HepG2 (cell line): ENCODE measurements around the gene CHRM2. TPM values are rescaled to one million over a fixed set of nuclear protein-coding genes. Genes with fewer than 3 reads are reported as not detected.

Experiments
- ATAC-seq: fragments of 200-7000 bp; cut with Tn5 transposase; 3 replicates; pipeline ENCODE4 v1.9.1; 2020; ENCODE audit warnings: mild to moderate bottlenecking, moderate library complexity
- BruUV-seq: library from RNA; stranded (reverse); fragments of 400-500 nt; replicated peaks from 2 replicates; lab custom pipeline; 2021; lab: Mats Ljungman, UMichigan
- CTCF ChIA-PET: fragments of 300-600 bp; formaldehyde crosslinking; extraction: SDS; loops from one replicate; lab custom pipeline; 2021; ENCODE audit warnings: low total read pairs, inconsistent platforms, low intra/inter-chr PET ratio; lab: Yijun Ruan, JAX
- POLR2A ChIA-PET: fragments of 350-600 bp; sonication (Branson Sonifier 250); formaldehyde crosslinking; loops from one replicate; lab custom pipeline; 2020; ENCODE audit warnings: antibody characterized with exemption, inconsistent platforms; lab: Yijun Ruan, JAX
- DNase-seq: peaks from one replicate; pipeline ENCODE4 v3.0.0-alpha.2; 2015; ENCODE audit warnings: low spot score
- FAIRE-seq: peaks from 3 replicates; lab custom pipeline; 2011; peaks lifted over from hg19 to GRCh38; lab: Jason Lieb, UNC
- H2AFZ ChIP-seq: one replicate; pipeline ENCODE4 v1.6.1; 2011; ENCODE audit warnings: low read length, inconsistent platforms
- H3K27ac ChIP-seq: fragments of 300-600 bp; 3 replicates; pipeline ENCODE4 v1.8.0; 2011; ENCODE audit warnings: mixed run types, mild to moderate bottlenecking, mixed read lengths, low read length, inconsistent platforms; ENCODE audit not compliant: insufficient read depth; ENCODE audit errors: extremely low read length
- H3K27me3 ChIP-seq, 2 experiments: fragments of 200-600 bp in 1 of 2; 2 replicates in 1 of 2; 3 replicates in 1 of 2; pipeline versions ENCODE4 v1.6.0 to v1.8.0; 2011; ENCODE audit warnings: low read length in 2 of 2, mild to moderate bottlenecking in 2 of 2, moderate library complexity in 2 of 2, inconsistent platforms in 1 of 2; ENCODE audit not compliant: insufficient read depth in 2 of 2, control insufficient read depth in 1 of 2
- H3K36me3 ChIP-seq, 2 experiments: fragments of 200-600 bp in 1 of 2; replicated peaks in 1 of 2; 2 replicates in 1 of 2; 3 replicates in 1 of 2; pipeline versions ENCODE4 v1.5.1 to v1.8.0; 2011; ENCODE audit warnings: low read length in 2 of 2, inconsistent platforms in 1 of 2; ENCODE audit not compliant: insufficient read depth in 2 of 2, control insufficient read depth in 1 of 2
- H3K4me1 ChIP-seq: 2 replicates; pipeline ENCODE4 v1.5.1; 2012; ENCODE audit warnings: low read length, inconsistent platforms; ENCODE audit not compliant: insufficient read depth
- H3K4me2 ChIP-seq: 2 replicates; pipeline ENCODE4 v1.6.0; 2011; ENCODE audit warnings: low read depth, low read length, inconsistent platforms
- H3K4me3 ChIP-seq, 3 experiments: fragments of 200-600 bp in 1 of 3; sonication (generic), shearing (Covaris generic) in 1 of 3; replicated peaks in 1 of 3; 2 replicates each; pipeline ENCODE4 v1.5.1; 2011 to 2016; ENCODE audit warnings: low read length in 3 of 3, inconsistent platforms in 2 of 3, low read depth in 2 of 3, mild to moderate bottlenecking in 2 of 3, control low read depth in 1 of 3, mixed read lengths in 1 of 3; ENCODE audit not compliant: insufficient read depth in 1 of 3
- H3K79me2 ChIP-seq: one replicate; pipeline ENCODE4 v1.6.1; 2011; ENCODE audit warnings: low read length, inconsistent platforms; ENCODE audit not compliant: insufficient read depth
- H3K9ac ChIP-seq: 2 replicates; pipeline ENCODE4 v1.6.0; 2011; ENCODE audit warnings: mild to moderate bottlenecking, low read depth, low read length, inconsistent platforms; ENCODE audit not compliant: insufficient read depth
- H3K9me3 ChIP-seq: 2 replicates; pipeline ENCODE4 v1.5.1; 2012; ENCODE audit warnings: mild to moderate bottlenecking, low read length
- H4K20me1 ChIP-seq: 2 replicates; pipeline ENCODE4 v1.6.0; 2011; ENCODE audit warnings: inconsistent platforms, mild to moderate bottlenecking, low read length, moderate library complexity; ENCODE audit not compliant: insufficient read depth
- FOXM1 ChIP-seq: sonication (generic); formaldehyde crosslinking; IDR thresholded peaks from 2 replicates; pipeline ENCODE4 v1.5.0; 2020; ENCODE audit warnings: missing genetic modification reagents
- MIER2 ChIP-seq: IDR thresholded peaks from 2 replicates; pipeline ENCODE4 v1.6.1; 2016; ENCODE audit warnings: missing biosample characterization, missing genetic modification reagents
- MIXL1 ChIP-seq: IDR thresholded peaks from 2 replicates; pipeline ENCODE4 v1.6.1; 2016
- SP5 ChIP-seq: IDR thresholded peaks from 2 replicates; pipeline ENCODE4 v1.6.1; 2016; ENCODE audit warnings: low read depth, borderline replicate concordance
- ZFP36 ChIP-seq: fragments of 150-350 bp; IDR thresholded peaks from 2 replicates; pipeline ENCODE4 v1.6.1; 2018; ENCODE audit warnings: borderline replicate concordance, low read length, low read depth; ENCODE audit not compliant: partially characterized antibody
- ZFY ChIP-seq: sonication (generic); formaldehyde crosslinking; IDR thresholded peaks from 2 replicates; pipeline ENCODE4 v1.4.0; 2020; ENCODE audit warnings: missing genetic modification reagents
- ZNF282 ChIP-seq: fragments of 450-650 bp; IDR thresholded peaks from 2 replicates; pipeline ENCODE4 v1.6.1; 2018; ENCODE audit not compliant: partially characterized antibody
- ZNF891 ChIP-seq: sonication (generic); formaldehyde crosslinking; IDR thresholded peaks from 2 replicates; pipeline ENCODE4 v1.5.0; 2020; ENCODE audit warnings: mild to moderate bottlenecking, missing genetic modification reagents
- ZSCAN9 ChIP-seq: IDR thresholded peaks from 2 replicates; pipeline ENCODE4 v1.6.1; 2016; ENCODE audit warnings: borderline replicate concordance
- WGBS: methylation state at CpG from one replicate; pipeline ENCODE4 v1.1.6; 2017; ENCODE audit warnings: low lambda C conversion rate; 5-methylcytosine and 5-hydroxymethylcytosine counted together
- in situ Hi-C: cut with HindIII; loops from 2 replicates; pipeline ENCODE4 v1.10.0; 2017; ENCODE audit warnings: low pct_unique_long_range_greater_than_20kb; ENCODE audit not compliant: extremely low pct_ligation_motif_present
- intact Hi-C: fragments of 100-400 bp; cut with micrococcal nuclease; formaldehyde crosslinking; loops from one replicate; pipeline ENCODE4 v1.10.0; 2022; ENCODE audit not compliant: unreplicated experiment
- polyA plus RNA-seq, 8 experiments: library from polyadenylated mRNA; depleted of rRNA in 3 of 8; stranded (reverse) in 7 of 8; unstranded in 1 of 8; fragments of >200 nt; fragmentation: Illumina TruSeq in 4 of 8; extraction: Trizol in 4 of 8; gene quantifications; 2 replicates each; pipeline versions ENCODE4 v1.2.1 to v1.2.3, GENCODE V29; 2011 to 2016; ENCODE audit warnings: low read depth in 4 of 8, missing spikeins in 1 of 8, mixed read lengths in 1 of 8; ENCODE audit not compliant: insufficient read depth in 1 of 8
- total RNA-seq, 5 experiments: library from RNA; depleted of rRNA; stranded (reverse); fragments of >200 nt; fragmentation: Illumina TruSeq; extraction: Trizol; gene quantifications; 2 replicates each; pipeline ENCODE4 v1.2.3, GENCODE V29; 2016; ENCODE audit warnings: low read depth in 1 of 5
- TF ChIP-seq, protein P1 (sequence below), 2 experiments: IDR thresholded peaks; 2 replicates each; pipeline ENCODE4 v1.6.1; 2011 to 2012; ENCODE audit warnings: low read length in 2 of 2, borderline replicate concordance in 1 of 2, low read depth in 1 of 2, mild to moderate bottlenecking in 1 of 2, moderate library complexity in 1 of 2
- TF ChIP-seq, protein P2 (sequence below): IDR thresholded peaks from 2 replicates; pipeline ENCODE4 v1.6.1; 2016
- TF ChIP-seq, protein P3 (sequence below): sonication (generic); formaldehyde crosslinking; IDR thresholded peaks from 2 replicates; pipeline ENCODE4 v1.5.0; 2020; ENCODE audit warnings: mild to moderate bottlenecking, missing genetic modification reagents
- TF ChIP-seq, protein P4 (sequence below): sonication (generic); formaldehyde crosslinking; IDR thresholded peaks from 2 replicates; pipeline ENCODE4 v1.5.0; 2020; ENCODE audit warnings: missing genetic modification reagents
- TF ChIP-seq, protein P5 (sequence below): IDR thresholded peaks from 2 replicates; pipeline ENCODE4 v1.6.1; 2016; ENCODE audit warnings: mild to moderate bottlenecking

The CHRM2 gene
- total and polyA plus RNA-seq, 2 of the 13 experiments (the other 11 are each of a cell fraction or from before 2014, with no cell fraction given): not detected

DNA sequence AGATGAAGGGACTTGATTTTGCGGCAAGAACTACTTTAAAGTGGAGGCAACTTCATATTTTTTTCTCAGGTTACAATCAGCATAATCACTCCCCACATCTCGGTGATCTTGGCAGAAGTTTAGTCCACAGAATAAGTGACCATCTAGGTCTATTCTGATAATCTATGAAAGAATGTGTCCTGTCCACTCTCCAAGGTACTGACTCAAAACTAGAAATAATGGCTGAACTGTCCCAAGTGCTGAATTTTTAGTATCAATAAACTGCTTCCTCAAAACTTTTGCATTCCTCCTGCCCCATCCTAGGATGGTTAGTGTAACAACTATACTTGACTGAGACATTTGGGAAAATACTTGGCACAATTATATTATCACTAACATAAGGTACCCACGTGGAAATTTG lies 10.9 kb upstream of the CHRM2 start:
- FAIRE-seq: no peak
- no peak overlapping the region for H3K27ac ChIP-seq
- H3K4me3 ChIP-seq: no peak overlapping the region
- no peak overlapping the region for H2AFZ ChIP-seq
- H4K20me1 ChIP-seq: no peaks in the 10 kb centered on the region
- no peaks in the 10 kb centered on the region for H3K9me3 ChIP-seq
- CTCF ChIA-PET: no interaction called here
- intact Hi-C loops: no loop called here
- no peaks in the 10 kb centered on the region for H3K36me3 ChIP-seq
- no peaks in the 10 kb centered on the region for H3K79me2 ChIP-seq
- POLR2A ChIA-PET: no interaction called here
- no peak overlapping the region for H3K4me2 ChIP-seq
- WGBS: 19% methylated on average over 3 of the region's 3 CpGs
- no peak for DNase-seq
- in situ Hi-C loops: no loop called here
- no peak for ATAC-seq
- H3K27me3 ChIP-seq: no peaks in the 10 kb centered on the region
- H3K9ac ChIP-seq: no peak overlapping the region
- H3K4me1 ChIP-seq: no peaks in the 10 kb centered on the region
- BruUV-seq: no TSS peak
- TF ChIP-seq, protein P1, sequence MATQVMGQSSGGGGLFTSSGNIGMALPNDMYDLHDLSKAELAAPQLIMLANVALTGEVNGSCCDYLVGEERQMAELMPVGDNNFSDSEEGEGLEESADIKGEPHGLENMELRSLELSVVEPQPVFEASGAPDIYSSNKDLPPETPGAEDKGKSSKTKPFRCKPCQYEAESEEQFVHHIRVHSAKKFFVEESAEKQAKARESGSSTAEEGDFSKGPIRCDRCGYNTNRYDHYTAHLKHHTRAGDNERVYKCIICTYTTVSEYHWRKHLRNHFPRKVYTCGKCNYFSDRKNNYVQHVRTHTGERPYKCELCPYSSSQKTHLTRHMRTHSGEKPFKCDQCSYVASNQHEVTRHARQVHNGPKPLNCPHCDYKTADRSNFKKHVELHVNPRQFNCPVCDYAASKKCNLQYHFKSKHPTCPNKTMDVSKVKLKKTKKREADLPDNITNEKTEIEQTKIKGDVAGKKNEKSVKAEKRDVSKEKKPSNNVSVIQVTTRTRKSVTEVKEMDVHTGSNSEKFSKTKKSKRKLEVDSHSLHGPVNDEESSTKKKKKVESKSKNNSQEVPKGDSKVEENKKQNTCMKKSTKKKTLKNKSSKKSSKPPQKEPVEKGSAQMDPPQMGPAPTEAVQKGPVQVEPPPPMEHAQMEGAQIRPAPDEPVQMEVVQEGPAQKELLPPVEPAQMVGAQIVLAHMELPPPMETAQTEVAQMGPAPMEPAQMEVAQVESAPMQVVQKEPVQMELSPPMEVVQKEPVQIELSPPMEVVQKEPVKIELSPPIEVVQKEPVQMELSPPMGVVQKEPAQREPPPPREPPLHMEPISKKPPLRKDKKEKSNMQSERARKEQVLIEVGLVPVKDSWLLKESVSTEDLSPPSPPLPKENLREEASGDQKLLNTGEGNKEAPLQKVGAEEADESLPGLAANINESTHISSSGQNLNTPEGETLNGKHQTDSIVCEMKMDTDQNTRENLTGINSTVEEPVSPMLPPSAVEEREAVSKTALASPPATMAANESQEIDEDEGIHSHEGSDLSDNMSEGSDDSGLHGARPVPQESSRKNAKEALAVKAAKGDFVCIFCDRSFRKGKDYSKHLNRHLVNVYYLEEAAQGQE (IDR thresholded peaks at IDR 0.05; ENCODE audit: borderline replicate concordance in 1 of 2, low read depth in 1 of 2, low read length in 2 of 2): peak; percentile 36 to 94
- TF ChIP-seq ZFY (no peak), FOXM1 (no peak), ZFP36 (no peak), ZNF891 (CRISPR knock-in tag) (no peak), MIER2 (CRISPR knock-in tag) (peak; percentile 95), ZNF282 (no peak), ZSCAN9 (CRISPR knock-in tag) (0 out of 2 replicates have a peak, but pooled peaks have one; percentile 49), MIXL1 (CRISPR knock-in tag) (peak; percentile 27; the same call in 1 of the 2 replicates), SP5 (CRISPR knock-in tag) (no peak)
- TF ChIP-seq, protein P2, sequence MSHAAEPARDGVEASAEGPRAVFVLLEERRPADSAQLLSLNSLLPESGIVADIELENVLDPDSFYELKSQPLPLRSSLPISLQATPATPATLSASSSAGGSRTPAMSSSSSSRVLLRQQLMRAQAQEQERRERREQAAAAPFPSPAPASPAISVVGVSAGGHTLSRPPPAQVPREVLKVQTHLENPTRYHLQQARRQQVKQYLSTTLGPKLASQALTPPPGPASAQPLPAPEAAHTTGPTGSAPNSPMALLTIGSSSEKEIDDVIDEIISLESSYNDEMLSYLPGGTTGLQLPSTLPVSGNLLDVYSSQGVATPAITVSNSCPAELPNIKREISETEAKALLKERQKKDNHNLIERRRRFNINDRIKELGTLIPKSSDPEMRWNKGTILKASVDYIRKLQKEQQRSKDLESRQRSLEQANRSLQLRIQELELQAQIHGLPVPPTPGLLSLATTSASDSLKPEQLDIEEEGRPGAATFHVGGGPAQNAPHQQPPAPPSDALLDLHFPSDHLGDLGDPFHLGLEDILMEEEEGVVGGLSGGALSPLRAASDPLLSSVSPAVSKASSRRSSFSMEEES: 0 out of 2 replicates have a peak, but pooled peaks have one; percentile 26
- TF ChIP-seq, protein P3, sequence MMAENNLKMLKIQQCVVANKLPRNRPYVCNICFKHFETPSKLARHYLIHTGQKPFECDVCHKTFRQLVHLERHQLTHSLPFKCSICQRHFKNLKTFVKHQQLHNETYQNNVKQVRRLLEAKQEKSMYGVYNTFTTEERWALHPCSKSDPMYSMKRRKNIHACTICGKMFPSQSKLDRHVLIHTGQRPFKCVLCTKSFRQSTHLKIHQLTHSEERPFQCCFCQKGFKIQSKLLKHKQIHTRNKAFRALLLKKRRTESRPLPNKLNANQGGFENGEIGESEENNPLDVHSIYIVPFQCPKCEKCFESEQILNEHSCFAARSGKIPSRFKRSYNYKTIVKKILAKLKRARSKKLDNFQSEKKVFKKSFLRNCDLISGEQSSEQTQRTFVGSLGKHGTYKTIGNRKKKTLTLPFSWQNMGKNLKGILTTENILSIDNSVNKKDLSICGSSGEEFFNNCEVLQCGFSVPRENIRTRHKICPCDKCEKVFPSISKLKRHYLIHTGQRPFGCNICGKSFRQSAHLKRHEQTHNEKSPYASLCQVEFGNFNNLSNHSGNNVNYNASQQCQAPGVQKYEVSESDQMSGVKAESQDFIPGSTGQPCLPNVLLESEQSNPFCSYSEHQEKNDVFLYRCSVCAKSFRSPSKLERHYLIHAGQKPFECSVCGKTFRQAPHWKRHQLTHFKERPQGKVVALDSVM (CRISPR knock-in tag): no peak
- TF ChIP-seq, protein P4, sequence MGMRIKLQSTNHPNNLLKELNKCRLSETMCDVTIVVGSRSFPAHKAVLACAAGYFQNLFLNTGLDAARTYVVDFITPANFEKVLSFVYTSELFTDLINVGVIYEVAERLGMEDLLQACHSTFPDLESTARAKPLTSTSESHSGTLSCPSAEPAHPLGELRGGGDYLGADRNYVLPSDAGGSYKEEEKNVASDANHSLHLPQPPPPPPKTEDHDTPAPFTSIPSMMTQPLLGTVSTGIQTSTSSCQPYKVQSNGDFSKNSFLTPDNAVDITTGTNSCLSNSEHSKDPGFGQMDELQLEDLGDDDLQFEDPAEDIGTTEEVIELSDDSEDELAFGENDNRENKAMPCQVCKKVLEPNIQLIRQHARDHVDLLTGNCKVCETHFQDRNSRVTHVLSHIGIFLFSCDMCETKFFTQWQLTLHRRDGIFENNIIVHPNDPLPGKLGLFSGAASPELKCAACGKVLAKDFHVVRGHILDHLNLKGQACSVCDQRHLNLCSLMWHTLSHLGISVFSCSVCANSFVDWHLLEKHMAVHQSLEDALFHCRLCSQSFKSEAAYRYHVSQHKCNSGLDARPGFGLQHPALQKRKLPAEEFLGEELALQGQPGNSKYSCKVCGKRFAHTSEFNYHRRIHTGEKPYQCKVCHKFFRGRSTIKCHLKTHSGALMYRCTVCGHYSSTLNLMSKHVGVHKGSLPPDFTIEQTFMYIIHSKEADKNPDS (CRISPR knock-in tag): no peak
- TF ChIP-seq, protein P5, sequence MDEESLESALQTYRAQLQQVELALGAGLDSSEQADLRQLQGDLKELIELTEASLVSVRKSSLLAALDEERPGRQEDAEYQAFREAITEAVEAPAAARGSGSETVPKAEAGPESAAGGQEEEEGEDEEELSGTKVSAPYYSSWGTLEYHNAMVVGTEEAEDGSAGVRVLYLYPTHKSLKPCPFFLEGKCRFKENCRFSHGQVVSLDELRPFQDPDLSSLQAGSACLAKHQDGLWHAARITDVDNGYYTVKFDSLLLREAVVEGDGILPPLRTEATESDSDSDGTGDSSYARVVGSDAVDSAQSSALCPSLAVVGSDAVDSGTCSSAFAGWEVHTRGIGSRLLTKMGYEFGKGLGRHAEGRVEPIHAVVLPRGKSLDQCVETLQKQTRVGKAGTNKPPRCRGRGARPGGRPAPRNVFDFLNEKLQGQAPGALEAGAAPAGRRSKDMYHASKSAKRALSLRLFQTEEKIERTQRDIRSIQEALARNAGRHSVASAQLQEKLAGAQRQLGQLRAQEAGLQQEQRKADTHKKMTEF (CRISPR knock-in tag): no peak
